SU-DHL-6 (cell line): ENCODE results near the gene RPLP1.

Experiments
- H2AFZ ChIP-seq: fragments of 200-600 bp; sonication (generic); 2 replicates; pipeline ENCODE4 v1.6.1; 2014; ENCODE audit warnings: low read depth, mild to moderate bottlenecking, moderate library complexity, mixed read lengths, antibody characterized with exemption, low read length; ENCODE audit not compliant: severe bottlenecking
- H3F3A ChIP-seq: fragments of 200-600 bp; shearing (Covaris generic); 2 replicates; pipeline ENCODE4 v1.6.0; 2016; ENCODE audit warnings: antibody characterized with exemption, mild to moderate bottlenecking; ENCODE audit not compliant: insufficient read depth
- H3K27ac ChIP-seq: fragments of 200-600 bp; sonication (generic); 2 replicates; pipeline ENCODE4 v1.5.1; 2016; ENCODE audit warnings: low read depth, mild to moderate bottlenecking, low read length, moderate library complexity, mixed read lengths
- H3K27me3 ChIP-seq: fragments of 200-600 bp; sonication (generic), shearing (Covaris generic); 2 replicates; pipeline ENCODE4 v1.6.0; 2014; ENCODE audit warnings: mild to moderate bottlenecking, low read length
- H3K36me3 ChIP-seq: fragments of 200-600 bp; sonication (generic); 2 replicates; pipeline ENCODE4 v1.6.1; 2014; ENCODE audit warnings: mild to moderate bottlenecking, low read length, mixed read lengths
- H3K4me2 ChIP-seq: fragments of 300-600, 200-600 bp; shearing (Covaris generic), sonication (generic); 2 replicates; pipeline ENCODE4 v1.6.0; 2014; ENCODE audit warnings: low read length, low read depth, mild to moderate bottlenecking; ENCODE audit not compliant: poor library complexity, severe bottlenecking
- H3K4me3 ChIP-seq: fragments of 200-600 bp; sonication (generic); 2 replicates; pipeline ENCODE4 v1.5.1; 2014; ENCODE audit warnings: antibody characterized with exemption, low read length, mild to moderate bottlenecking, mixed read lengths; ENCODE audit not compliant: insufficient read depth, poor library complexity, severe bottlenecking
- H3K79me2 ChIP-seq: fragments of 200-600 bp; sonication (generic); 2 replicates; pipeline ENCODE4 v1.6.1; 2014; ENCODE audit warnings: mild to moderate bottlenecking, low read length, moderate library complexity; ENCODE audit not compliant: insufficient read depth
- H3K9ac ChIP-seq: fragments of 200-600 bp; sonication (generic); 2 replicates; pipeline ENCODE4 v1.7.0; 2014; ENCODE audit warnings: mild to moderate bottlenecking, low read length
- H3K9me2 ChIP-seq: fragments of 200-600 bp; sonication (generic); replicated peaks from 2 replicates; pipeline ENCODE4 v1.6.1; 2014; ENCODE audit warnings: low read length; ENCODE audit not compliant: insufficient read depth
- H3K9me3 ChIP-seq: fragments of 200-600 bp; sonication (generic); 2 replicates; pipeline ENCODE4 v1.6.1; 2014; ENCODE audit warnings: low read length, mixed read lengths; ENCODE audit not compliant: insufficient read depth
- H4K20me1 ChIP-seq: fragments of 200-600 bp; sonication (generic); 2 replicates; pipeline ENCODE4 v1.6.1; 2014; ENCODE audit warnings: low read depth, mild to moderate bottlenecking, antibody characterized with exemption, low read length, moderate library complexity, mixed read lengths
- CTCF ChIP-seq: fragments of 200-600 bp; sonication (generic); IDR thresholded peaks from one replicate; pipeline ENCODE4 v1.5.1; 2017; ENCODE audit warnings: antibody characterized with exemption, mild to moderate bottlenecking, low read length, moderate library complexity; ENCODE audit not compliant: insufficient read depth, poor library complexity, severe bottlenecking
- EZH2phosphoT487 ChIP-seq: fragments of 200-600 bp; sonication (generic), shearing (Covaris generic); conservative IDR thresholded peaks from 2 replicates; pipeline ENCODE4 v1.6.1; 2018; ENCODE audit warnings: mild to moderate bottlenecking, antibody characterized with exemption, low read length, moderate library complexity, mixed read lengths

Gene RPLP1

GRCh38 chr15:69475769-69476358 lies 23.2 kb downstream of the RPLP1 start:
- Histone ChIP-seq H3K9ac (no peak overlapping the region), H4K20me1 (no peaks in the 10 kb centered on the region), H3K79me2 (no peaks in the 10 kb centered on the region), H3K9me3 (no peaks in the 10 kb centered on the region), H3K4me3 (no peak overlapping the region), H2AFZ (no peak overlapping the region), H3K36me3 (no peaks in the 10 kb centered on the region), H3K27ac (no peak overlapping the region), H3K4me2 (no peak overlapping the region), H3K27me3 (no peaks in the 10 kb centered on the region), H3F3A (no peaks in the 10 kb centered on the region), H3K9me2 (no peaks in the 10 kb centered on the region)
- no peak for TF ChIP-seq EZH2phosphoT487
- TF ChIP-seq CTCF: peak; percentile 82

- no peaks in the 10 kb centered on the region for H3K9me2 ChIP-seq
- no peak overlapping the region for H3K4me3 ChIP-seq
- no peak overlapping the region for H2AFZ ChIP-seq
- H3K9me3 ChIP-seq: no peaks in the 10 kb centered on the region
- H3F3A ChIP-seq: no peaks in the 10 kb centered on the region
- no peak for TF ChIP-seq EZH2phosphoT487
- no peak for TF ChIP-seq CTCF
- H3K27ac ChIP-seq: no peak overlapping the region
- no peak overlapping the region for H3K4me2 ChIP-seq
- H4K20me1 ChIP-seq: no peaks in the 10 kb centered on the region
- H3K36me3 ChIP-seq: no peaks in the 10 kb centered on the region
- no peaks in the 10 kb centered on the region for H3K27me3 ChIP-seq
- H3K9ac ChIP-seq: no peak overlapping the region
- no peaks in the 10 kb centered on the region for H3K79me2 ChIP-seq
Measured at GRCh38 chr15:69476704-69477473, 24.3 kb downstream of the RPLP1 start.

- Histone ChIP-seq H3F3A (no peaks in the 10 kb centered on the region), H3K9ac (no peak overlapping the region), H3K79me2 (no peaks in the 10 kb centered on the region), H3K4me3 (no peak overlapping the region), H3K27ac (no peak overlapping the region), H3K36me3 (no peaks in the 10 kb centered on the region), H3K27me3 (no peaks in the 10 kb centered on the region), H3K9me2 (no peaks in the 10 kb centered on the region), H3K9me3 (no peaks in the 10 kb centered on the region), H2AFZ (no peak overlapping the region), H3K4me2 (no peak overlapping the region), H4K20me1 (no peaks in the 10 kb centered on the region)
- no peak for TF ChIP-seq EZH2phosphoT487
- TF ChIP-seq CTCF: peak; percentile 85
Measured at GRCh38 chr15:69478259-69478781, 25.7 kb downstream of the RPLP1 start.
